ENCODE data around the gene COBL.

The COBL gene

DNA sequence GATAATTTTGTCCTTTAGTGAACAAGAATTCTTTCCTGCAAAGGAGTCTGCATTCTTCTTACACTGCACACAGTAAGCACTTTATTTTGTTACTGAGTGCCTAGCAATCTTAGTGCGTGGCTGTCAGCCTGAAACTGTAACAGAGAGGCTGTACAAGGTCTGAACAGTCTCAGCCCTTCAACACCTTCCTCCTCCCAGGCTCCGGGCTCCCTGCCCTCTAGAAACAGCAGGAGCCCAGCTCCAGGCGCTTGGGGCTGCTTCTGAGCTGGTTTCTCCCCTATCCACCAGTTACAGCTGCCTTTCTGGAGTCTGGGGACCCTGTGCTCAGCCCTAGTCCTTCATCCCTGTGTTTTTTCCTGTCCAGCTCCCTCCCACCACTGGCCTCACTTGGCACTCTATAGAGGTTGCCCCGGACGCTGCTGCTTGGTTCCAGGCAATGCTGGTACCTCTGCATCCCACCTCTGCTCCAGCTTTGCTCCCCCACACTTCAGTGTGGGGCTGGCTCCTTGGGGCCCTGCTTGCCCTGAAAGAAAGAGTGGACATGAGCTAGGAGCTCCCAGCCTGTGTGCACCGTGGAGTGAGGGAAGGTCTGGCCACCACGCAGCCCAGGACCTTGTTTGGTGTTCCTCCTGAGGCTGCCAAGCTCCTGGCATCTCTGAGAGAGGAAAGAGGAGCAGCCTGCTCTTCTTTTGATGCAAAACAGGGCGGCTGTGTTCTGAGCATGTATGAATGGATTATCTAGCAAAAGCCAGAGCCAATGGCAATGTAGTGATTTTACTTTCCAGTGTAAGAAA lies 282.7 kb downstream of the COBL start:
- DNase-seq = no peak

GRCh38 chr7:51031791-51032515 lies 284.7 kb downstream of the COBL start:
- no peak for DNase-seq

DNA sequence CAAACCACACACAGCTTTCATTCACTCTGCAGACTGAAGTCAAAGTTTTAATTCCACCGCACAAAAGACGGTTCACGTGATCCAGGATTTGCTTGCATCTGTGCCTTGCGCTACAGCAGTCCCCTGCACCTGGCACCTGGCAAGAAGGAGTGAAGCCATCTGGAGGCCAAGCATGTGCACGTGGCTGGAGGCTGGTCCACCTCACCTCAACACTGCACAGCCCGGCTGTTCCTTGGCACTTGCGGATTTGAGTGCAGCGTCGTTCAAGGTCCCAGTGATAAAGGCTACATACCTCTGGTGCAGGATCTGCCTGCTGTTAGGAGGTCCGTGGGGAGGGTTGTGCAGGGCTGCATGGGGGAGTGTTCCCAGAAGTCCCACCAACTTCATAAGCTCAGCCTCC lies 285.4 kb downstream of the COBL start:
- no peak for DNase-seq

DNA sequence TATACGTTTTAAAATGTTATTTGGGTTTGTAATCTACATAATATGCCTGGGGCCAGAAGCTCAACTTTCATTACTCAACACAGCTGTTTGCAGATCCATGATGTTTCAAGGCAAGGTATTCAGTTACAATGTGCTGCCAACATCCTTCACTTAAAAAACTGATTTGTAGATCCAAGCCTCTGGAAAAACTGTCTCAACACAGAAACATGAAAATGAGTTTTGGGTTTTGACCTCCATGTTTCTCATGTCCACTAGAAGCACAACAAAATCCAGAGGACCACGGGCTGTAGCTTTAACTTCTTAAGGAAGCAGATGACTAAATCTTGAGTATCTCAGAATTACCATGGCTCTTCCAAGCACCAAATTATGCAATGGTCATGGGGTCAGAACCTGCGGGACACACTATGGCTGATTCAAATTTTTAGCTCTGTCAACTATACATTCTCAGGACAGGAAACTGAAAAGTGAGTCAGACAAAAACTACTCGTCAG lies 286.9 kb downstream of the COBL start:
- DNase-seq = no peak

- DNase-seq = no peak
These were observed 287.5 kb downstream of the COBL start for GRCh38 chr7:51029131-51029530.

GRCh38 chr7:51027935-51028830 lies 288.4 kb downstream of the COBL start:
- no peak for DNase-seq

DNA sequence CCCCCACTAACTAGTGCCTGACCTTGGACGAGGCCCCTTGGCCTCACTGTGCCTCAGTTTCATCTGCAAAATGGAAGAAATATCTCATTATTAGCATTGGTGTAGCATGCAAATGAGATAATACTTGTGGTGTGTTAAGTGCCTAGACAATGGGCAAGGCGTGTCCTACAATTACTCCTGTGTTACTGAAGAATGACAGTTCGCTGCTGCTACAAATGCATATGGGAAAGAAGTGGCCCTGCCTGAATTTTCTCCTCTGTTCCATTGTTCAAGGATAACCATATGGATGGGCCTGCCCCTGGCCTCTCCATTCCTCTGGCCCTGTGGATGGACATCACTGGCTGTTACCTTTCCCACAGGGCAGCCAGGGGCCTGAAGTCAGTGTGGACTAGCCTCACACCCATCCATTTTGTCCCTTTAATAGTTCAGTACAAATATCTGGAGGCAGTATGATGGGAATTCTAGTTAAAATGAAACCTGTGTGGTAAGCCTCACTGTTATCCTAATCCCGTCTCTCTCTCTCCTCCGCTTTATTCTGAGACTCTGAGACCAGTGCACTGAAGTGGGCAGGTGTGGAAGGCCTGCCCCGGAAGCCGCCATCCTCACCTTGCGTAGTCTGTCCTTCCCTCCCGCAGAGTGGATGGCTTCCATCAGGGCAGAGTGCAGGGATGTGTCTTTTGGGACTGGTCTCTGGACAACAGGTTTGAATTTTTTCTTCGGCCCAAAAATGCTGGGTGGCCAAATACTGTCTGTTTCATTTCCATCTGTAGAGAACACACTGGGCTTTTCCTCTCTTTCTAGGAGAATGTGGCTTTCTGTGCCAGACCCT lies 289.3 kb downstream of the COBL start:
- DNase-seq = no peak

GRCh38 chr7:51026341-51026740 lies 290.3 kb downstream of the COBL start:
- no peak for DNase-seq

DNA sequence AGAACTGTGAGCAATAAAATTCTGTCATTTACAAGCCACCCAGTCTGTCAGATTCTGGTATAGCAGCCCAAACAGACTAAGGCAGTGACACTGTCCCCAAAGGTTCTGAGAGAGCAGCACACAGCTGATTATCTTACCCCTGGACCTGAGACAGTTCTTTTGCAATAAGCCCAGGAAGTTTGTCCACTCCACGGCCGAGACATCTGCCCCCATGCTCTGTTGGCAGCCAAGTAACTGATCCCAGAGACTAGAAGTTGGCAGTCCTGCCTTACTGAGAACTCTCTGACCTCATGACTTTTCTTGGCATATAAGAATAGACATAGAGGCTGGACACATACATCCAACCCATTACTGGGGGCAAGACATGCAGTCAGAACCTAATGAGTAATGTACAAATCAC lies 290.9 kb downstream of the COBL start:
- no peak for DNase-seq

- no peak for DNase-seq
These were observed 291.7 kb downstream of the COBL start for GRCh38 chr7:51024867-51025266.

DNA sequence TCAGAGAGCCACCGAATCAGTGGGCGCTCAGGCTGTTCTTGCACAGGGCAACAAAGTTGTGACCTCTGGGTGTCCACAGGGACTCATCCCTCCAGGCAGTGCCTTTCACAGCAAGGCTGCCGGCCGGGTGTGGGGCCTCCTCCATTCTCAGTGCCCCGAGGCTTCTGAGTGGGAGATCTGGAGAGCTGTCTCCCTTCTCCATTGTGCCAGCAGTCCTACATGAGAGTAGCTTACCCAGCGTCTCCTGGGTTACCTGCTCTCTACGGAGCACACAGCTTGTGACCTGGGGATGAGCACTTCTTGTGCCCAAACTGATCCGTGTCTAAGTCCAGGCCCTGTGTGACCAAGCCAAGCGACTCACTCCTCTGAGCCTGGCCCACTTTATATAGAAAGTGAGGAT lies 293.1 kb downstream of the COBL start:
- no peak for DNase-seq

- no peak for DNase-seq
These were observed 293.8 kb downstream of the COBL start for GRCh38 chr7:51022821-51023220.

- no peak for DNase-seq
These were observed 294.6 kb downstream of the COBL start for GRCh38 chr7:51021906-51022570.

DNA sequence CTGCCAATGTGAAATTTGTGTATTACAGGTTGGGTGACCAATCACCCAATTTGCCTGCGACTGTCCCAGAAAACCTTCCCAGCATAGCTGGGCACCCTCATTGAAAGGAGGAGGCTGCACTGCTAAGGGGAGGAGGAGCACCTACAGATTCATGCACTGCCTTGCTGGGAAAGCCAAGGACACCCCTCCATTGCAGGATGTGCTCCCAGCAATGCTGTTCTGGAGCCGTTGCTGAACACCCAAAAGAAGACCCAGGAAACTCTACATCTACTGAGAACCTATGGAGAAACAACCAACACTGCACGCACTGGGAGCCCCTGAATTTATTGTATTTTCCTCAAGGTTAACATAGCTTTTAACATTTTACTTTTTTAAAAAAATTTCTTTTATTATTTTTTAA lies 295.7 kb downstream of the COBL start:
- no peak for DNase-seq

DNA sequence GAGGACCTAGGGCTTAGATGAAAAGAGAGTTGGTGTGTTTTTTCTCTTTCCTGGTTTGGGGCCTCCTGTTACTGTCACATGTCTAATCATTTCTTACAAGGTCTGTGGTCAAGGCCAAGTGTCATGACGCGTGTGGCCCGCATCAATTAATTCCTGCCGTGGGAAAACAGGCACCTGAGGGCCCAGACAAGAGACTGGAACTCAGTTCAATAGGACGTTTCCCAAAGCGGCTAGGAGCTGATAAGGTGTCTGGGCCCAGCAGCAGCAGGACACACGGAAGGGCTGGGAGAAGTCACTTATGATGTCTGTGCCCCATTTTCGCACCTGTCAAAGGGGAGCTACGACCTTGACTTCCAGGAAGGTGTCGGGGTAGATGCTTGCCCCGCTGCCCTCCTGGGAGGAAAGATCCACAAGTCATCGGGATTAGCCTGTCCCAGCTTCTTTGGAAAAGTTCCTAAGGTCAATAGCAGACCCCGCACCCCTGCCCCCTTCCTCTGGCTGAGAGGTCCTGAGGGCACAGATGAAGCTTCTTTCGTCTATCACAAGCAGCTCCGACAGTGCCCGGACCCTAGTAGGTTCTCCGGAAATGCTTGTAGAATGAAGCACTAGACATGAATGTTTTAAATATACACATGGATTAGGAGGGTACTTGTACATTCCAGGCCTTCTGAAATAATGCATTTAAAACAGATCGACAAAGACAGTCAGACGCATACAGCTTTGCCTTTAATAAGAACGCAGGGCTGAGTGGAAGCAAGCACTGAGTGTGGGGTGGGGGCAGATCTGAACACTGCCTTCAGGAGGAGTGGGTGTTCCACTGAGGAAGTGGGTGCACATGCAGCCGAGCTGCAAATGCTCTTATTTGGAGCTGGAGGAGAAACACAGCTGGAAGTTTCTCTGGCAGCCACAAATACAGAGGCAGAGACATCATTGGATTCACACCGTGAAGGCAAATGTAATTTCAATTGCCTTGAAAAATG lies 296.4 kb downstream of the COBL start:
- no peak for DNase-seq

DNA sequence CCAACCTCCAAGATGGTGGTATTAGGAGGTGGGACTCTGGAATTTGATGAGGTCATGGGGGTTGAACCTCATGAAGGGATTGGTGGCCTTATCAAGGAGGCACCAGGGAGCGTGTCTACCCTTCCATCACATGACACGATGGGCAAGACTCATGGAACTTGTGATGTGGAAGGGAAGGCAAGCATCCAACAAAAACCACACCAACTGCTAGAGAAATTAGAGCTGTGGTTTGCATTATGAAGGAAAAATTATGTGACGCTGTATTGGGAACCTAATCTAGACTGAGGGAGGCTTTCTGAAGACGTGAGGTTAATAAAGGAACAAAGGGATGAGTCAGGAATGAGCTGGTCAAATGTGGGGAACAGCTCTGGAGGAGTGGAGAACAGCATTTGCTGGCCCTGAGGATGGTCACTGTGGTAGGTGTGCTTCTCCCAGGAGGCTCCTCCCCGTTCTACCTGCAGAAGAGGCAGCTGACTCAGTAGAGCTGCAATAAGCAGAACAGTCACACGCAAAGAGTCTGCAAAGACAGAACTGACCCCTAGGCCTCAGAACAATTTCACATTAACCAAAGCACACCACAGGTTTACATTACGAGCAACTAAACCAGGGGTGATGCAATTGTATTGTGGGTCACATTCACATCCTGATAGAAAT lies 297.3 kb downstream of the COBL start:
- DNase-seq = no peak

- no peak for DNase-seq
These were observed 298.8 kb downstream of the COBL start for GRCh38 chr7:51017576-51018535.

- no peak for DNase-seq
These were observed 300.1 kb downstream of the COBL start for GRCh38 chr7:51016546-51016945.

DNA sequence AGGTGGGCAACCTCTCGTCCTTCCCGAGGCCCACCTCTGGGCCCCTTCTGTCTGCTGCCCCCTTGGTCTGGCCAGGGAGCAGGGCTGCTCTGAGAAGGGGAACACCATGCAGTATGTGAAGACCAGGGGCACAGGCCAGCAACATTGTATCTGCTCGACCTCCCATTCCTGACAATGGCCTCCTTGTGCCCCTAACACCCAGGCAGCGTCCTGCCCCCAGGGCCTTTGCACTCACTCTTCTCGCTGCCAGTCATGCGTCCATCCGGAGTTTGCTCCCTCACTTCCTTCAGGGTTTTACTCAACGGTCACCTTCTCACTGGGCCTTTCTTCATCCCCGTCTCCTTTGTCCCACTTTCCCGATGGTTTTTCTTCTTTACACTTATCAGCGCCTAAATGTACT lies 301.0 kb downstream of the COBL start:
- DNase-seq = no peak

Data from NCI-H2029 (cell line).